Colonic mucosa (tissue), 4 donors: Measurements from ENCODE around the gene GRID1. TPM values are rescaled to one million over a fixed set of nuclear protein-coding genes. Genes with fewer than 3 reads are reported as not detected.

Experiments used
- DNase-seq: peaks from one replicate; pipeline ENCODE4 v3.0.0-alpha.2; 2020
- H3K27ac ChIP-seq: fragments of 200-600 bp; one replicate; pipeline ENCODE4 v1.8.0; 2021
- H3K27me3 ChIP-seq: fragments of 200-600 bp; one replicate; pipeline ENCODE4 v1.8.0; 2021
- H3K36me3 ChIP-seq: fragments of 200-600 bp; one replicate; pipeline ENCODE4 v1.8.0; 2021
- H3K4me1 ChIP-seq: fragments of 200-600 bp; one replicate; pipeline ENCODE4 v1.8.0; 2021; ENCODE audit warnings: mild to moderate bottlenecking
- H3K4me3 ChIP-seq: fragments of 200-600 bp; one replicate; pipeline ENCODE4 v1.8.0; 2021
- H3K9ac ChIP-seq, 2 donors: one replicate each; pipeline ENCODE4 v1.7.0; 2013; ENCODE audit warnings: control low read depth in 2 of 2, low read depth in 2 of 2, low read length in 2 of 2
- H3K9me3 ChIP-seq: fragments of 200-600 bp; one replicate; pipeline ENCODE4 v1.8.0; 2021
- intact Hi-C: fragments of 100-400 bp; cut with DNase I; formaldehyde crosslinking; loops from one replicate; pipeline ENCODE4 v1.14.1; 2022
- total RNA-seq, 2 donors: library from RNA; stranded (reverse); fragmentation: NEBNext Ultra II Directional in 1 of 2; extraction: Animal tissue kit (Norgen Biotek cat#: 25700) in 1 of 2; gene quantifications; one replicate each; pipeline ENCODE4 v1.2.1, GENCODE V29; 2021
- TF ChIP-seq, protein P1 (sequence below): fragments of 200-600 bp; IDR thresholded peaks from one replicate; pipeline ENCODE4 v1.8.0; 2022; ENCODE audit warnings: antibody characterized with exemption, mild to moderate bottlenecking
- donor health status: healthy.
- donor health status: DM: no; HTN: no; CAD: no.
- donor health status: DM: no; HTN: no; CAD: no.

GRID1 gene
- total RNA-seq, 2 donors from 2014 or later, result 0.30 to 0.37 TPM

- no peaks in the 10 kb centered on the region for H3K27me3 ChIP-seq
- intact Hi-C loops, result no loop called here
- H3K9ac ChIP-seq, result no peak overlapping the region
- DNase-seq, result no peak
- H3K36me3 ChIP-seq, result no peaks in the 10 kb centered on the region
- TF ChIP-seq, protein P1, sequence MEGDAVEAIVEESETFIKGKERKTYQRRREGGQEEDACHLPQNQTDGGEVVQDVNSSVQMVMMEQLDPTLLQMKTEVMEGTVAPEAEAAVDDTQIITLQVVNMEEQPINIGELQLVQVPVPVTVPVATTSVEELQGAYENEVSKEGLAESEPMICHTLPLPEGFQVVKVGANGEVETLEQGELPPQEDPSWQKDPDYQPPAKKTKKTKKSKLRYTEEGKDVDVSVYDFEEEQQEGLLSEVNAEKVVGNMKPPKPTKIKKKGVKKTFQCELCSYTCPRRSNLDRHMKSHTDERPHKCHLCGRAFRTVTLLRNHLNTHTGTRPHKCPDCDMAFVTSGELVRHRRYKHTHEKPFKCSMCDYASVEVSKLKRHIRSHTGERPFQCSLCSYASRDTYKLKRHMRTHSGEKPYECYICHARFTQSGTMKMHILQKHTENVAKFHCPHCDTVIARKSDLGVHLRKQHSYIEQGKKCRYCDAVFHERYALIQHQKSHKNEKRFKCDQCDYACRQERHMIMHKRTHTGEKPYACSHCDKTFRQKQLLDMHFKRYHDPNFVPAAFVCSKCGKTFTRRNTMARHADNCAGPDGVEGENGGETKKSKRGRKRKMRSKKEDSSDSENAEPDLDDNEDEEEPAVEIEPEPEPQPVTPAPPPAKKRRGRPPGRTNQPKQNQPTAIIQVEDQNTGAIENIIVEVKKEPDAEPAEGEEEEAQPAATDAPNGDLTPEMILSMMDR, result no peak
- no peak overlapping the region for H3K4me3 ChIP-seq
- no peaks in the 10 kb centered on the region for H3K4me1 ChIP-seq
- H3K27ac ChIP-seq, result no peak overlapping the region
- H3K9me3 ChIP-seq, result no peaks in the 10 kb centered on the region
Observed at GRCh38 chr10:86105181-86105580, 261.4 kb downstream of the GRID1 start.

DNA sequence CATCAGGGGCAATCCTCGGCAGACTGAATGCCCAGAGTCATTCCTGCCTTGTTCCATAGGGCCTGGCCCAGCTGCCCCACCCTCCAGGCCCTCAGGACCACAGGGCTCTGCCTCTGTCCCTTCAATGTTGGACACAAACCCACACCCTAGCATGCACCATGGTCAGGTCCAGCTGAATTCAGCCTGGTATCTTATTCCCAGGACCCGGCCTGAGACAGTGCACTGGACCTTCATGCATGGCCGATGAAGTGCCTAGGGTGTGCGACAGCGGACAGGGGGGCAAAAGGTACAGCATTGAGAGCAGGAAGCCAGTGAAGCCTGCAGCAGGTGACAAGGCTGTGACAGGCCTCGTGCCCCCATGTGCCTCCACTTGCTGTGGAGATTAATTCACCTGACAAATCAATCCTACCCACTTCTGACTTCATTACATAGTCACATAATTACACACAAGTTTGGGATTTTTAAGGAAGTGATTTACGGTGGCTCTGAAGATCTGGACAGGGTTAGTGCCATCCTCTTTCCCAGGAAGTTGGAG lies 261.9 kb downstream of the GRID1 start:
- no peaks in the 10 kb centered on the region for H3K27me3 ChIP-seq
- no peaks in the 10 kb centered on the region for H3K4me1 ChIP-seq
- no peaks in the 10 kb centered on the region for H3K36me3 ChIP-seq
- TF ChIP-seq, protein P1, result no peak
- no peak for DNase-seq
- H3K27ac ChIP-seq, result no peak overlapping the region
- H3K4me3 ChIP-seq, result no peak overlapping the region
- no peaks in the 10 kb centered on the region for H3K9me3 ChIP-seq
- intact Hi-C loops, result loop anchor here (5.0 kb wide), 1 partner anchor 273 kb away; no protein-coding TSS in a partner anchor
- H3K9ac ChIP-seq, result no peak overlapping the region

GRCh38 chr10:86104156-86104555 lies 262.4 kb downstream of the GRID1 start:
- TF ChIP-seq, protein P1, result no peak
- DNase-seq, result no peak

GRCh38 chr10:86103391-86104101 lies 263.0 kb downstream of the GRID1 start:
- Histone ChIP-seq H3K9ac (no peak overlapping the region), H3K9me3 (no peaks in the 10 kb centered on the region), H3K4me1 (no peaks in the 10 kb centered on the region), H3K4me3 (no peak overlapping the region), H3K27ac (no peak overlapping the region), H3K36me3 (no peaks in the 10 kb centered on the region), H3K27me3 (no peaks in the 10 kb centered on the region)
- TF ChIP-seq, protein P1, result no peak
- DNase-seq, result no peak
- intact Hi-C loops, result loop anchor here (5.0 kb wide), 1 partner anchor 274 kb away; no protein-coding TSS in a partner anchor

More at GRCh38 chr10:86104156-86104555, 262.4 kb downstream of the GRID1 start:
- Histone ChIP-seq H3K9me3 (no peaks in the 10 kb centered on the region), H3K9ac (no peak overlapping the region), H3K36me3 (no peaks in the 10 kb centered on the region), H3K27me3 (no peaks in the 10 kb centered on the region), H3K27ac (no peak overlapping the region), H3K4me1 (no peaks in the 10 kb centered on the region), H3K4me3 (no peak overlapping the region)
- intact Hi-C loops, result loop anchor here (5.0 kb wide), 1 partner anchor 273 kb away; no protein-coding TSS in a partner anchor

GRCh38 chr10:86102451-86102850 lies 264.1 kb downstream of the GRID1 start:
- Histone ChIP-seq H3K9ac (no peak overlapping the region), H3K27ac (no peak overlapping the region), H3K9me3 (no peaks in the 10 kb centered on the region), H3K4me1 (no peaks in the 10 kb centered on the region), H3K4me3 (no peak overlapping the region), H3K27me3 (no peaks in the 10 kb centered on the region), H3K36me3 (no peaks in the 10 kb centered on the region)
- TF ChIP-seq, protein P1, result no peak
- DNase-seq, result no peak
- intact Hi-C loops, result loop anchor here (5.0 kb wide), 1 partner anchor 275 kb away; no protein-coding TSS in a partner anchor
